HG03139 (cell line): Measurements from ENCODE around the gene TPPP2.

Source experiments
- ATAC-seq: cut with Tn5 transposase; IDR thresholded peaks from one replicate; pipeline ENCODE4 v1.9.1; 2021; ENCODE audit not compliant: unreplicated experiment

TPPP2 gene

GRCh38 chr14:21074398-21075272 lies 44.6 kb downstream of the TPPP2 start:
- ATAC-seq, result no peak

GRCh38 chr14:21075719-21076437 lies 45.9 kb downstream of the TPPP2 start:
- no peak for ATAC-seq

- no peak for ATAC-seq
Observed at GRCh38 chr14:21077672-21078071, 47.7 kb downstream of the TPPP2 start.

- ATAC-seq, result no peak
Observed at GRCh38 chr14:21078287-21078686, 48.3 kb downstream of the TPPP2 start.

GRCh38 chr14:21078726-21079125 lies 48.7 kb downstream of the TPPP2 start:
- ATAC-seq, result no peak

- ATAC-seq, result no peak
Observed at GRCh38 chr14:21081521-21082142, 51.6 kb downstream of the TPPP2 start.
